HG03442 (cell line): Measurements from ENCODE around the gene GFER.
"Not testable (repeated sequence)": the region's sequence is repeated elsewhere in the genome, so short reads cannot be mapped to it uniquely, and the experiment has no call there.

Source experiments
- ATAC-seq: cut with Tn5 transposase; IDR thresholded peaks from one replicate; pipeline ENCODE4 v1.9.1; 2021; ENCODE audit warnings: mild to moderate bottlenecking, moderate library complexity; ENCODE audit not compliant: unreplicated experiment

GFER gene

DNA sequence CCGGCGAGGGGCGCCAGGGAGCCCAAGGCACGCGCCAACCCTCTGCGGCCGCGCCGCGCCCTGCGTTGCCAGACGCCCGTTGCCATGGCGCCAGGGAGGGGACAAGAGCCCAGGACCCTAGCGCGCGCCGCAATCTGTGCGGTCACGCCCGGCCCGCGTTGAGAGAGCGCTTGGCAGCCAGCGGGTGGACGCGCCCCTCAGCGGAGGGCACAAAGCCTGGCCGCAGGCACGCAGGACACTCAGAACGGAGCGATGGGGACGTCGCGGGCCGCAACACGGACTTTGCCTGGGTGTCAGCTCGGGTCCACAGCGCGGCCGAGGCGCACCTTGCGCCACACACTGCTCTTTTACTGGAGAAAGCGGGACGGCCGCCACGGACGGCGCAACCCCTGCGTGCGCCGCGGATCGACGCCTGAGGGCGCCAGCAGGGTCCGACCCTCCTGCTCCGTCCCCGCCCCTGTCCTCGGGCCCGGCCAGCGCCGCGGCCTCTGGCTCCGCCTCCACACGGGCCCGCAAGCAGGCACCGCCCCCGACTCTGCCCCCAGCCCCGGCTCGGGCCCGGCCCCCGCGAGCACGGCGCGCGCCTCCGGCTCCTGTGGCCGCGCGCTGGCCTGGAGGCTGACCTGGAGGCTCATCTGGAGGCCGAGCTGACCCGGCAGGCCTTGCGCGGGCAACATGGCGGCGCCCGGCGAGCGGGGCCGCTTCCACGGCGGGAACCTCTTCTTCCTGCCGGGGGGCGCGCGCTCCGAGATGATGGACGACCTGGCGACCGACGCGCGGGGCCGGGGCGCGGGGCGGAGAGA is at the start of gene GFER:
GFER (plus strand) TSS at position 650 of the 803 bp plus-strand sequence; CDS start at position 676, 26 bp downstream.
- peak; percentile 67 for ATAC-seq

DNA sequence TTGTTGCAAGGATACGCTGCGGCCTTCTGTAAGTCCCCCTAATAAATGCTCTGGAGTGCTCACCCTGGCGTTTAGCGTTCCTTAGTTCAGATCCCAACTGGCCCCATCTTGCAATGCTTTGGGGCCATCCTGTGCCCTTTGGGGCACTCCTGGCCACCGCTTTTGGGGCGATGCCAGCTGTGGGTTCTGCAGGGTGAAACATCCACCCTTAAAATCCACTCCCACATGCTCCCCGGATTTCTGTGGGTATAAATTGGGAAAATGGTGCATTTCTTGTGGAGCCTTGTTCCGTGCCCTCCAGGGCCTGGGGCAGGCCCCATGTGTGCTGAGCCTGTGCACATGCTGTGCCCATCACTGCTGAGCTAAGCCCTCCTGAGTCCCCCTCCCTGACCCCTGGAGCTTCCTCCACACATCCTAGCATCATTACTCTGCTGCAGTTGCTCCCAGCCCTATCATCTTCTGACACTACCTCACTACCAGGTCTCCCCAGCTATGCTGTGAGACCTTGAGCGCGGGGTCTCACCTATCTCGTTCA is 47.0 kb upstream of the GFER start:
- no peak for ATAC-seq

DNA sequence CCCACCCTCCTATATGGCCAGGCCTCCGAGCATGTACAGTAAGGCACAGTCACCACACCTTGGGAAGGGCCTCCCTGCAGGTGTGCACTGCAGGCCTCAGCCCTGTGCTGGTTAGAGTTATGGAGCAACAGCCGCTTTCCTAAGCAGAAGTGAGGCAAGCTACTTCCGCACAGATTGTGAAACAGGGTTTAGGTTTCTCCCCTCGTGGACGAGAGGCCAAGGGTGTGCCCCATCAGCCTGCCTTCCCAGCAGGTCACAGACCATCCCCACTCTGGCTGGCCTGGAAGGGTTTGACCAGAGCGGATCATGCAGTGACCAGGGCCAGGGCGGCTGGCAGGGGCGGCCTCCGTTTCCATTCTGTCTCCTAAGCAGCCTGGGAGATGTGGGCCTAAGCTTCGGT is 45.7 kb upstream of the GFER start:
- ATAC-seq = no peak

DNA sequence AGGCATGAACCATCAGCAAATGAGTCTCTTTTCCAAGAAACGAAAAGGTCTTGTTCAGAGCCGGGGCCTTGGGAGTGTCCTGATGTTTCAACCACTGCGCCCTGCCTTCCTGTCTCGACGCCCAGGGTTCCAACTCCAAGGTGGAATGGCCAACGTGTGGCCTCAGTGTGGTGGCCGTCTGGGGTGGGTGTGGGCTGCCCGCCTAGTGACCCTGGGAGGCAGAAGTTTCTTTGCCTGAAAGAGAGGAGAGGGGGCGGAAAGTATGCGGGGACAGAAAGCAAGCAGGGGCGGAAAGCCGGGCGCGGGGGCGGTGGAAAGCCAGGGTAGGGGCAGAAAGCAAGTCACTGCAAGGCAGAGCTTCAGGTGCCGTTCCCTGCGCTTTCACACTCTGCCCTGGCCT is 45.1 kb upstream of the GFER start:
- ATAC-seq = no peak

DNA sequence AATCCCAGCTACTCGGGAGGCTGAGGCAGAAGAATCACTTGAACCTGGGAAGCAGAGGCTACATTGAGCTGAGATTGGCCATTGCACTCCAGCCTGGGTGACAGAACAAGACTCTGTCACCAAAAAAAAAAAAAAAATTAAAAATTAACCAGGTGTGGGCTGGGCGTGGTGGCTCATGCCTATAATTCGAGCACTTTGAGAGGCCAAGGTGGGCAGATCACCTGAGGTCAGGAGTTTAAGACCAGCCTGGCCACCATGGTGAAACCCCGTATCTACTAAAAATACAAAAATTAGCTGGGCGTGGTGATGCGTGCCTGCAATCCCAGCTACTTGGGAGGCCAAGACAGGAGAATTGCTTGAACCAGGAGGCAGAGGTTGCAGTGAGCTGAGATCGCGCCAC is 44.2 kb upstream of the GFER start:
- ATAC-seq = not testable (repeated sequence)

DNA sequence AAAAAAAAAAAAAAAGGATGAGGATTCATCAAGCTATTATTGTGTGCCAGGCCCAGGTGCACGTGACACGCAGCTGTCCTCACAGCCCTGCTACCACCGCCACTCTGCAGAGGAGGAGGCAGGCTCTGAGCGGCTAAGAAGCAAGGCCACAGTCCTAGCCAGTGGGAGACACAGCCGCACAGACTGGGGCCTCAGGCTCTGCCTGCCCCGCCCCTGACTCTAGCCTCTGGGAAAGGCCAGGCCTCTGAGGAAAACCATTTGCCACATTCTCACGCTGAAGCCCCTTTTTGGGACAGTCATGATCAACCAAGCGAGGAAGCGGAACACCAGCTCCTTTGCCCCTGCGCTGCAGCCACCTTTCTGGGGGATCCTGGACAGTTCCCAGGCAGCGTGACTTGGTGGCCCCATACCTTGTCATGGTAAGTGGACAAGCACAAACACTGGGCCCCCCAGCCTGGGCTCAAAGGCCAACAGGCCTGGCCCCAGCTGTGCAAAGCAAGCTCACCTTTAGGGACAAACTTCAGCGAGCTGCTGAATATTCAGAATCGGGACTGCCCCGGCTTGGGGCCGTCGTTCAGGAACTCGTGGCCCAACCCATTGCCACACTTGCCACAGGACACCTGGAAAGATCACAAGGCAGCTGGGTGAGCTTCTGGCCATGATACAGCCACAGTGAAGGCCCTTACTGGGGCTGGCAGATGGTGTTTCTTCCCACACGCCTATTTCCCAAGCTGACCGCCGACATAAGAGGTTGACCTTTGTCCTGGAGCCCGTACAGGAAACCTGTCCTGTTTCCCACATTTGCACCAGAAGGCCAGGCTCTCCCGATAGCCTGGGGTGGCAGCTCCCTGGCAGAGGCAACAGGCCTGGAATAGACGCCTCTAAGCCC is 43.5 kb upstream of the GFER start:
- ATAC-seq = no peak

DNA sequence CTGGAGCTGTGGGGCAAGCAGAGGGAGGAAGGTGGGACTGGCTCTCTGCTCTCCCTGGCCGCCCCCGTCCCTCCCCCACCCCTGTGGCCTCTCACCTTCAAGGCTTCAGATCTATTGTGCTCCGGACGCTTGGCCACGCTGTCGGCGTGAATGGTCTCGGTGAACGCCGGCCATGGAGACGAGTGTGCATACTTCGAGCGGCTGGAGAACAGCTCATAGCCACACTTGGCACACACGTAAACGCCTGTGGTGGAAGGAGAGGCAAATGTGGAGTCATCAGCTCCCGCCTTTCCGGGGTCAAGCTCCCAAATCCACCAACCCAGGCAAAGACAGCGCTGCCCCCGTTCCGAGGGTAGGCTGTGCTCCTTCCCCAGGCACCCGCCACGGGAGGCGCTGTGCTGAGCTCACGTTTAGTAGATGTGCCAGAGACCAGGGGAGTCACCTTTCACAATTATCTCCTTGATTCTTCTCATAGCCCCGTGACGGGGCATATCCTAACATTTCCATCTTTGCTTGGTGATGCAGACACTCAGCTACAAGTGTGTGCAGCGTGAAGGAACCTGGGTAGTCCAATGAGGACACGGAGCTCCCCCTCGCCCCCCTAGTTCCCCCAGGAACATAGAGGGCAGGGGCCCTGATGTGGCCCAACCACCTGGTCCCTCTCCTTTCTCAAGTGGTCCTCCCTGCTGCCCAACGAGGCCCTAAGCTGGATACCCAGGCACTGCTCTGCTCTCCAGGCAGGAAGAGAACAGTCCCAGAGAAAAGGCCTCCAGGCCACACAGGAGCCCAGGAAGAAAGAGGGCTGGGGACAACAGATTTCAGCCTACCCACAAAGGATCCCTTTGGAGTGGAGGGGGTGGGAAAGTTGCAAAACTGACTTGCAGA is 42.6 kb upstream of the GFER start:
- ATAC-seq = no peak

DNA sequence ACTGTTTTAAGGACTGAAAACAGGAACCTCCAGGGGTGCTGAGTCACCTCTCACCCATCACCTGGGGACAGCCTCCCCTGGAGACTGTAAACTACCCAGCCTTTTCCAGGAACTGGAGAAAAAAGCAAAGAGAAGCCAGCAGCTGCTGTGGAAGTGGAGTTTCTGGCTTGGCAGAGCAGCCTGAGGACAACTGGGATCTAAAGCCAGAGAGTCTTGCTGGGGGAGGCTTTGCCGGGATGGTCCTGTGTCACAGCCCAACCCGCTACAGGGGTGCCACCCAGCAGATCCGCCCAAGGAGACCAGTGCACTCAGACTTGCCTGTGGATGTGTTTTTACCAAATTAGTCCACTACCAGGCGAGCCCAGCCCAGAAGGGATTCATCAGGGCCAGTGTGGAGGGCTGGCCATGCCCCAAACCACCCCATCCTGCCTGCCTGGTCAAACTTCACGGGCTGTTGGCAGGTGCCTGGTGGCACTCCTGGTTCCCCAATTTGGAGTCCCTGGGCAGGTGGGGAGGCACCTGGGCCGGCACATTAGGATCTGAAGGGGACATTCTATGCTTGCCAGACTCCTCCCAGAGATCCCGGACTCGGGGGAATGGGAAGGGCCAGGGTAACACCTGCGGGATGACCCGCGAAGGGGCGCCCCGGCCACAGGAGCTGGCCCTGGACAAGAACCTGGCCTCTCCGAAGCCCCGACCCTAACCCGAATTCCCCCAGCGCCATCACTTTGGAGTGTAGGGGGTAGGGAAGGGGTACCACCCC is 41.8 kb upstream of the GFER start:
- ATAC-seq = no peak

DNA sequence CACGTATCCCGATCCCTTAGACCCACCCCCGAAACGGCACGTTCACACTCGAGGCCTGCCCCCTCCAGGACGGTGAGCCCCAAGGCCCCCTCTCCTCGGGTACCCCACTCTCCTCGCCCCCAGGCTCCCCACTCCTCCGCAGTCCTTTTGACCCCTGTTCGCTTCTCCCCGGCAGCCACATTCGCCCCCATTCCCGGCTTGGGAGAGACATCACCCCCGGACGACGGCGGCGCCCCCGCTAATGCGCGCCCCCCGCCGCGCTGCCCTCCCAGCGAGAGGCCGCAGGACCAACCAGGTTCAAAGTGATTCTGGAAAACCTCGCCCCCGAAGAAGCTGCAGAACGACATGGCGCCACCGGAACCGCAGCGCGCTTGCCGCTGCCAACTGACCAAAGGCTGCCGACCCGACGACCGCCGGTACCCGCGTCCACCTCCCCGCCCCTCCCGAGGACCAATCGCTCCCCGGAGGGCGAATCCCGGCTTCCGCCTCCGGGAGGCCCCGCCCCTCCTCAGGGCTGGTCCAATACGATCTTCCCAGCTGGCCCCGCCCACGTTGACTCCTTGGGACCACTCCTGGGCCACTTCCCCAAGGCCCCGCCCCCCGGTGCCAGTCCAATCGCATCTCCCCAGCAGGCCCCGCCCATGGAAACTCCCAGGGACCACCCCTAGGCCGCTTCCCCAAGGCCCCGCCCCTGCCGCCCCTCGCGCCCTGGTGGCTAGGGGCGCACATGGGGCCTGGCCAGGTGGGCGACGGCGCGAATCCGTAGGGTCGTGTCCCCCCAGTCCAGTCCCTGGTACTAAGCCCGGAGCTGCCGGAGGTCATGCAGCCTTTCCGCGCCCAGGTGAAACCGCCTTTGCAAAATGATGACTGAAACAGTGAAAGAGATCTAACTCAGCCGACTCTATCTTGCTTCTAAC is 40.9 kb upstream of the GFER start, which contains the start of gene MSRB1:
MSRB1 (minus strand) TSS at position 390 of the 917 bp plus-strand sequence; CDS start at position 347, 43 bp downstream.
- peak; percentile 86 for ATAC-seq

DNA sequence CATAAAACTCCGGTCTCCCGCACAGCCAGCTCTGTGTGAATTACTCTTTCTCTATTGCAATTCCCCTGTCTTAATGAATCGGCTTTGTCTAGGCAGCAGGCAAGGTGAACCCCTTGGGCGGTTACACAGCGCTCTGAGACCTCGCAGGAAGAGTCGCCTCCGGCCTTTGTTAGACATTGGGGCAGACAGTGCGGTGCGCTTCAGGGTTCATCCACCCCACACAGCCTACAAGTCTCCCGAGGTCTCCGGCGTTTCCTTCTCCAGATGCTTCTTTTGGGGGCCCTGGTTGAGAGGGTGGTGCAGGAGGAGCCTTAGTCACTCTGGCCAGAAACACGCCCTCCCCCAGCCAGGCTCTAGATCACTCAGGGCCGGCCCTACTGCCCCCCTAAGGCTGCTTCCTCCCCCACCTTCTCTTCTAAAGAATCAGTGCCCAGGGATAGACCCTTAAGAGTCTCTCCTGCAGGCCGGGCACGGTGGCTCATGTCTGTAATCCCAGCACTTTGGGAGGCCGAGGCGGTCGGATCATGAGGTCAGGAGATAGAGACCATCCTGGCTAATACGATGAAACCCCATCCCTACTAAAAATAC is 39.3 kb upstream of the GFER start:
- ATAC-seq = no peak

DNA sequence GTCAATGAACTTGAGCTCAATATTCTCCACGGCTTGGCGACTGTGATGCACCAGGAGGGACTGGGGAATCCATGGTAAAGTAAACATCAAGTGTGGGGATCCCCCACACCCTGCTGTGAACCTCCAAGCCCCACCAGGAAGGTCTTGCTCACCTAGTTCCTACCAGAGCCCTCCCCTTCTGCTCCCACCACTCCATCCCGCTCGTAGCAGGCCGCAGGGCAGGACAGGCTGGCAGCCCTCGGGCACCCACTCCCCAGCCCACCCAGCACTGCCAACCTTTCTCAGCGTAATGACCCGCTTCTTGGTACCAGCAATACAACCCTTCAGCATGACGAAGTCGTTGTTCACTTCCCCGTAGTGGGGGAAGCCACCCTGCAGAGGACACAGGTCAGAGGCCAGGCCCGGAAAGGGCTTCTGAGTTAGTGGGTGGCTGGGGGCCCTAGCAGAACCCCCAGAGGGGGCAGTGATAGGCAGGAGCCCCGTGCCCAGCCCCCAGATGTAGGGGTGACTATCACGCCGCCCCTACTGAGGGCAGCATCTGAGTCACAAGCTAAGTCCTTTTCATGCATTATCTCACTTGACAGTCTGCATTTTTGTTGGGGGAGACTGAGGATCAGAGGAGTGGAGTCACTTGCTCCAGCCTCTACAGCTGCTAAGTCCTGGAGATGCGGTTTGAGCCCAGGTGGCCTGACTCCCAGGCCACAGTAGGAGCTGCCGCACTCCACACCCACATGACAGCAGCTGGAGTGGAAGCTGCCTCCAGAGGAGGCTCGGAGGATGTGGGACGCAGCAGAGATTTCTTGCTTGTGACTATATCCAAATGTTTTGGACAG is 38.2 kb upstream of the GFER start:
- no peak for ATAC-seq

DNA sequence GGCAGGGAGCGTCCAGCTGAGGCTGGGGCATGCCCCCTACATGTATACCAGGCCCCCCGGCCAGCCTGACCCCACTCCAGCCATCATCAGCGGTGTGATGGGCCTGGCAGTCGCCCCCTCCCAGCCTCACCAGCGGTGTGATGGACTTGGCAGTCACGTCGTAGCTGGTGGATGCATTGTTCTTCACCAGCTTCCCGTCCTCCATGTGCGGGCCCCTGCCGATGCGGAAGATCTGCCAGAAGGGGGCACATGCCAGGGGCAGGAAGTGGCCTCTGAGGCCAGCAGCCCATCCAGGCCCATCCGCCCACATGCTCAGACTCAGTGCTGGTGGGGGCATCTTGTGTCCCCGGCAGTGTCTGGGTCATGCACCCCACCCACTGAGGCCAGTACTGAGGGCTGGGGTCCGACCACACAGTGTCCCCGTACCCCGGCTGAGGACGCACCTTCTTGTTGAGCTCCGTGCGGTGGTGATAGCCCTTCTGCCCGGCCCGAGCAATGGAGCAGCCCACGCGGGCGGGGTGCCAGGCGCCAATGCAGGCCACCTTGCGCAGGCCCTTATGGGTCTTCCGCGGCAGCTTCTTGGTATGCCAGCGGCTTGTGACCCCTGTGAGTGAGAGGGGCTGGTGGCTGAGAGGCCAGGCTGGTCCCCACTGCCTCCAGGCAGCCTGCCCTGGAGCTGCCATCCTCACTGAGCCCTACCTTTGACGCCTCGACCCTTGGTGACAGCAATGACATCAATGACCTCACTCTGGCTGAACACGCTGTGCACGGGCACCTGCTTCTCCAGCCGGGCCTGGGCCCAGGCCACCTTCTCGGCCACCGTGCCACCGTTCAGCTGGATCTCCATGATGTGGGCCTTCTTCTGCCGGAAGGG is 37.3 kb upstream of the GFER start:
- ATAC-seq = no peak

DNA sequence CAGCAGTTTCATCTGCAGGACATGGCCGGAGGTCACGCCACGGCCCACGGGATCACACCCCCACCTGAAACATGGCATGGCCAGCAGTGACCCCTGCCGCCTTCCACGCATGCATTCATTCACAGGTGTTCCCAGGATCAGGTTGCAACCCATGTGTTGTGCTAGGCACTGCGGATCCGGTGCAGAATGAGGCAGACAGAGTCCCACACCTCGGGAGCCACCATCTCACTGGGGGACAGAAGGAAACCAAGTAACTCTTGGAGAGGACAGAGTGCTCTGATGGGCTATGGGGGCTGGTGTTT is 36.7 kb upstream of the GFER start:
- ATAC-seq = no peak

DNA sequence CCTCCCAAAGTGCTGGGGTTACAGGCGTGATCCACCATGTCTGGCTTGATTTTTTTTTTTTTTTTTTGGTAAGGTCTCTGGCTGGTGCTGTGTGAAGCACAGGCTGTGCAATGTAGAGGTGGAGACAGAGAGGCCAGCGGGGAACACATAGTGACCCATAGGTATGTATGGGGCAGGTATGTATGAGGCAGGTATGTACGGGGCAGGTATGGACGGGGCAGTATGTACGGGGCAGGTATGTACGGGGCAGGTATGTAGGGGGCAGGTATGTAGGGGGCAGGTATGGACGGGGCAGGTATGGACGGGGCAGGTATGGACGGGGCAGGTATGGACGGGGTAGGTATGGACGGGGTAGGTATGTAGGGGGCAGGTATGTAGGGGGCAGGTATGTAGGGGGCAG is 34.5 kb upstream of the GFER start:
- ATAC-seq = no peak

DNA sequence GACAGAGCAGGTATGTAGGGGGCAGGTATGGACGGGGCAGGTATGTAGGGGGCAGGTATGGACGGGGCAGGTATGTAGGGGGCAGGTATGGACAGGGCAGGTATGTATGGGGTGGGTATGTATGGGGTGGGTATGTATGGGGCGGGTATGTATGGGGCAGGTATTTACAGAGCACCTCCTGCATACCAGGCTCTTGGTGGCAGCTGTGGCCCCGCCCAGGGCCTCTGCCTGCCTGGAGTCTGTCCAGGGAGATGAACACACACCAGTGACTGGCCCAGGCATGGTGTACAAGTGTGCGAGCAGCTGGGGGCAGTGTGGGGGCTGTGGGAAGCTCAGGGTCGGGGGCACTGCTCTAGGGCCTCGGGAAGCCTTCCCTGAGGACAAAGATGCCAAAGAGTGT is 33.9 kb upstream of the GFER start:
- ATAC-seq = no peak

DNA sequence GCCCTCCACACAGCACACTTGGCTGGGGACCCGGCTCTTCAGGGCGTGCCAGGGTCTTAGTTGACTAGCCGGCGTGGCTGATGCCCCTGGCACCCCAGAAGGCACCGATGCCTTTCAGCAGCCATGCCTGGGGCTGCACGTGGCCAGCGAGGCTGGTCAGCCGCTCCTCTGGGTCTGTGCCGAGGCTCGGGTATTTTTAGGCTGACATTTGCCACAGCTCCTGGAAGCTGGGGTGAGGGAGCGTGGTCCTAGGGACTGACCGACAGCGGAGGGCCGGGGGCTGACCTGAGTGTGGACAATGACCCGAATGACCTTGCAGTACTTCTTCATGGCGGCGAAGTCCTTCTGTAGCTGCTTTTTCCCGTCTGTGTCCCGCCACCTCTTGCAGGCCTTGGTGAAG is 33.4 kb upstream of the GFER start:
- ATAC-seq = no peak

DNA sequence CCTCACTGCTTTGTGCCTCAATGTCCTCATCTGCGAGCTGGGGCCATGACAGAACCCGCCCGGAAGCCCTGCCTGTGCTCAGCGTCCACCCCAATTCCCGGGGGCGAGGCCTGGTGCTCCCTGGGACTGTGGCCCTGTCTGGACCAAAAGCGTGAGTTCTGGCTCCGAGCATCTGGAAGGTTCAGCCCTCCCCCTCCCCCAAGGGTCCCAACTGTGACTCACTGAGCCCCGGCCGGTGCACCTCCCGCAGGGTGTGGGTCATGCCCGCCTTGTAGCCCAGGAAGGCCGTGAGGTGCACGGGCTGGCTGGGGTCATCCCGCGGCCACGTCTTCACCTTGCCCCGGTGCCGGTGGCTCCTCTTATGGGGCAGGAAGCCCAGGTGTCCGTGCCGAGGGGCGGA is 30.3 kb upstream of the GFER start:
- no peak for ATAC-seq
